H54 (cell line): Measurements from ENCODE around the gene CCDC149.

Source experiments
- DNase-seq: peaks from one replicate; pipeline ENCODE4 v3.0.0; 2011; ENCODE audit warnings: low spot score, mixed read lengths; ENCODE audit not compliant: insufficient read length
- FAIRE-seq: peaks from 3 replicates; lab custom pipeline; 2011; peaks lifted over from hg19 to GRCh38; lab: Jason Lieb, UNC
- POLR2A ChIP-seq: IDR thresholded peaks from 2 replicates; pipeline ENCODE4 v1.6.1; 2011; ENCODE audit warnings: low read depth, mild to moderate bottlenecking, low read length

The CCDC149 gene

GRCh38 chr4:24856586-24856985 is 56.3 kb downstream of the CCDC149 start:
- FAIRE-seq (no peak), DNase-seq (peak; percentile 30)
- no peak for TF ChIP-seq POLR2A

- FAIRE-seq (no peak), DNase-seq (no peak)
- TF ChIP-seq POLR2A, result no peak
Measured at GRCh38 chr4:24855741-24856140, 57.1 kb downstream of the CCDC149 start.

GRCh38 chr4:24853142-24853541 is 59.7 kb downstream of the CCDC149 start:
- TF ChIP-seq POLR2A, result no peak
- no peak for DNase-seq
- FAIRE-seq, result no peak

GRCh38 chr4:24850674-24851073 is 62.2 kb downstream of the CCDC149 start:
- no peak for FAIRE-seq
- TF ChIP-seq POLR2A, result no peak
- DNase-seq, result peak; percentile 7

GRCh38 chr4:24849756-24850155 is 63.1 kb downstream of the CCDC149 start:
- no peak for DNase-seq
- TF ChIP-seq POLR2A, result no peak
- FAIRE-seq, result no peak

GRCh38 chr4:24849351-24849750 is 63.5 kb downstream of the CCDC149 start:
- FAIRE-seq, result no peak
- no peak for DNase-seq
- no peak for TF ChIP-seq POLR2A

GRCh38 chr4:24846716-24847115 is 66.1 kb downstream of the CCDC149 start:
- FAIRE-seq, result no peak
- DNase-seq, result no peak
- TF ChIP-seq POLR2A, result no peak

- DNase-seq, result no peak
- no peak for TF ChIP-seq POLR2A
- no peak for FAIRE-seq
Measured at GRCh38 chr4:24845902-24846301, 66.9 kb downstream of the CCDC149 start.

- FAIRE-seq, result no peak
- no peak for TF ChIP-seq POLR2A
- no peak for DNase-seq
Measured at GRCh38 chr4:24845132-24845531, 67.7 kb downstream of the CCDC149 start.

- DNase-seq (no peak), FAIRE-seq (no peak)
- no peak for TF ChIP-seq POLR2A
Measured at GRCh38 chr4:24843096-24843495, 69.7 kb downstream of the CCDC149 start.

- DNase-seq (no peak), FAIRE-seq (no peak)
- TF ChIP-seq POLR2A, result no peak
Measured at GRCh38 chr4:24842356-24842755, 70.5 kb downstream of the CCDC149 start.

GRCh38 chr4:24840826-24841543 is 71.9 kb downstream of the CCDC149 start:
- TF ChIP-seq POLR2A, result no peak
- FAIRE-seq (no peak), DNase-seq (no peak)

- FAIRE-seq, result no peak
- TF ChIP-seq POLR2A, result no peak
- no peak for DNase-seq
Measured at GRCh38 chr4:24840362-24840761, 72.5 kb downstream of the CCDC149 start.

- FAIRE-seq (no peak), DNase-seq (no peak)
- TF ChIP-seq POLR2A, result no peak
Measured at GRCh38 chr4:24837781-24838180, 75.1 kb downstream of the CCDC149 start.

- no peak for FAIRE-seq
Measured at GRCh38 chr4:24837336-24837735, 75.5 kb downstream of the CCDC149 start.

More at GRCh38 chr4:24837336-24837735, 75.5 kb downstream of the CCDC149 start:
- TF ChIP-seq POLR2A, result no peak
- no peak for DNase-seq
